ENCODE data around the gene COL15A1. TPM values are rescaled to one million over a fixed set of nuclear protein-coding genes. Genes with fewer than 3 reads are reported as not detected.

Gene COL15A1
- total and polyA plus RNA-seq, 10 donors = 0.33 to 9.3 (median 2.1) TPM

DNA sequence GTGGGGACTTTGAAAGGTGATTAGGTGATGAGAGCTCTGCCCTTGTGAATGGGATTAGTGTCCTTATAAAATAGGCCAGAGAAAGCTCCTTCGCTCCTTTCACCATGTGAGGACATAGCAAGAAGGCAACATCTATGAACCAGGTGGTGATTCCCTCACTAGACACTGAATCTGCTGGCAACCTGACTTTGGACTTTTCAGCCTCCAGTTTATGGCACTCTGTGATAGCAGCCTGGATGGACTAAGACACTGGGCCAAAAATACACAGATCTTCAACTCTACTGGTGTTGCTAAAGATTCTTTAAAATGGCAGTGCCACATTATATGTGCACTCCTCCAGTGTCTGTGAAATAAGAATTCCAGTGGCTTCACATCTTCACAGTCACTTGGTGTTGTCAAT is 41.2 kb upstream of the COL15A1 start:
- no peak for DNase-seq
- H3K4me3 ChIP-seq = no peak overlapping the region
- H3K4me1 ChIP-seq = peaks cover 0 to 18% (median 6%) of the 10 kb centered on the region in 6 donors
- H3K27me3 ChIP-seq (replicated peaks in 1 of 7) = peaks cover 0 to 16% (median 0%) of the 10 kb centered on the region in 7 donors
- no peaks in the 10 kb centered on the region for H3K36me3 ChIP-seq
- TF ChIP-seq POLR2A (IDR thresholded peaks at IDR 0.05) (no peak), POLR2AphosphoS5 (IDR thresholded peaks at IDR 0.05) (no peak)
- H3K27ac ChIP-seq = no peak overlapping the region
- WGBS, 5 donors = 95 to 100% (median 98%) methylated on average over 1 of the region's 1 CpG
- H3K9me3 ChIP-seq = peaks cover 0 to 5% (median under 1%) of the 10 kb centered on the region in 8 donors
- intact Hi-C loops (cut with DNase I; ENCODE audit: low total_unique reads) = no loop called here

DNA sequence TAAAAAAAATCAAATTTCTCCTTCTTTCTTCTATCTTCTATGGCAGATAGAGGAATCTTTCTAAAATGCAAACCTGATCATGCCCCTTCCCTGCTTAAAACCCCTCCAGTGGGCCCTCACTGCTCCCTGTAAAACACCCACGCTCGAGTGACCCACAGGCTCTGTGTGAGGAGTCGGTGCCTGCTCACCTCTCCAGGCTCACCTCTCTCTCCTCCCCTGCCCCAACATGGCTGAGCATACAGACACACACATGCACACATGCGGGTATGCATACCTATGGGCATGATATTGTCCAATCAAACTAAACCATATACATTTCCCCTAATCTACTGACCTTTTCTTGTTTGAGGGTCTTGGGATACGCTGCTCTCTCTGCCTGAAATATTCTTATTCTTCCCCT is 40.8 kb upstream of the COL15A1 start:
- WGBS, 5 donors = 71 to 92% (median 77%) methylated on average over 5 of the region's 5 CpGs
- TF ChIP-seq, protein P1, sequence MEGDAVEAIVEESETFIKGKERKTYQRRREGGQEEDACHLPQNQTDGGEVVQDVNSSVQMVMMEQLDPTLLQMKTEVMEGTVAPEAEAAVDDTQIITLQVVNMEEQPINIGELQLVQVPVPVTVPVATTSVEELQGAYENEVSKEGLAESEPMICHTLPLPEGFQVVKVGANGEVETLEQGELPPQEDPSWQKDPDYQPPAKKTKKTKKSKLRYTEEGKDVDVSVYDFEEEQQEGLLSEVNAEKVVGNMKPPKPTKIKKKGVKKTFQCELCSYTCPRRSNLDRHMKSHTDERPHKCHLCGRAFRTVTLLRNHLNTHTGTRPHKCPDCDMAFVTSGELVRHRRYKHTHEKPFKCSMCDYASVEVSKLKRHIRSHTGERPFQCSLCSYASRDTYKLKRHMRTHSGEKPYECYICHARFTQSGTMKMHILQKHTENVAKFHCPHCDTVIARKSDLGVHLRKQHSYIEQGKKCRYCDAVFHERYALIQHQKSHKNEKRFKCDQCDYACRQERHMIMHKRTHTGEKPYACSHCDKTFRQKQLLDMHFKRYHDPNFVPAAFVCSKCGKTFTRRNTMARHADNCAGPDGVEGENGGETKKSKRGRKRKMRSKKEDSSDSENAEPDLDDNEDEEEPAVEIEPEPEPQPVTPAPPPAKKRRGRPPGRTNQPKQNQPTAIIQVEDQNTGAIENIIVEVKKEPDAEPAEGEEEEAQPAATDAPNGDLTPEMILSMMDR (IDR thresholded peaks at IDR 0.05 in 8 of 11, conservative IDR thresholded peaks at IDR 0.05 in 3 of 11) = no peak
- TF ChIP-seq POLR2A (IDR thresholded peaks at IDR 0.05) (no peak), POLR2AphosphoS5 (IDR thresholded peaks at IDR 0.05) (no peak)
- Histone ChIP-seq H3K27me3 (replicated peaks in 1 of 7) (peaks cover 0 to 16% (median 0%) of the 10 kb centered on the region in 7 donors), H3K4me1 (peaks cover 0 to 18% (median 6%) of the 10 kb centered on the region in 6 donors), H3K9me3 (peaks cover 0 to 3% (median 0%) of the 10 kb centered on the region in 8 donors), H3K36me3 (no peaks in the 10 kb centered on the region), H3K4me3 (no peak overlapping the region), H3K27ac (no peak overlapping the region)
- no peak for DNase-seq
- intact Hi-C loops (cut with DNase I; ENCODE audit: low total_unique reads) = no loop called here

DNA sequence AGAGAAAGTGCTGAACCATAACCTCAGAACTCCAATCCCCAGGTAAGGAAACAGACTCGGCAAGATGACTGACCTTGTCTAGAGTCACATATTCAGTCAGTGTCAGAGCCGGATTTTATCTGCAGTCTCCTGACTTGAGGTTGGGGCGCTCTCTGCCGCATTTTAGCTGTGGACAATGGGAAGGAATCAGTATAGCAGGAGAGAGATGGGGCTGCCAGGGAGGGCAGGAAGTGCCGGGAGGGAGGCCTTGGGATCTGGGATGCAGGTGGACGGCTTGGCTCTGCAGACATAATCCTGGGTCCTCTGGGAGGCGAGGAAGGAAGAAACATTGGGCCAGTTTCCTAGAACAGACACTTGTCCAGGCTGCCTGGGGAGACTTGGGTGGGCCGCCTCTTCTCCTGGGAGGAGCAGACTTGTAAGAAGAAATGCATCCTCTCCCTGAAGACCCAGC is 39.7 kb upstream of the COL15A1 start:
- peaks cover 0 to 26% (median 8%) of the 10 kb centered on the region in 6 donors for H3K4me1 ChIP-seq
- TF ChIP-seq, protein P1 (IDR thresholded peaks at IDR 0.05 in 8 of 11, conservative IDR thresholded peaks at IDR 0.05 in 3 of 11) = no peak
- TF ChIP-seq POLR2AphosphoS5 (IDR thresholded peaks at IDR 0.05) (no peak), POLR2A (IDR thresholded peaks at IDR 0.05) (no peak)
- H3K9me3 ChIP-seq = no peaks in the 10 kb centered on the region
- no peak overlapping the region for H3K27ac ChIP-seq
- peaks cover 0 to 16% (median 0%) of the 10 kb centered on the region in 7 donors for H3K27me3 ChIP-seq (replicated peaks in 1 of 7)
- intact Hi-C loops (cut with DNase I; ENCODE audit: low total_unique reads) = no loop called here
- WGBS, 5 donors = 70 to 80% (median 78%) methylated on average over 8 of the region's 8 CpGs
- DNase-seq = no peak
- no peaks in the 10 kb centered on the region for H3K36me3 ChIP-seq
- H3K4me3 ChIP-seq = no peak overlapping the region

DNA sequence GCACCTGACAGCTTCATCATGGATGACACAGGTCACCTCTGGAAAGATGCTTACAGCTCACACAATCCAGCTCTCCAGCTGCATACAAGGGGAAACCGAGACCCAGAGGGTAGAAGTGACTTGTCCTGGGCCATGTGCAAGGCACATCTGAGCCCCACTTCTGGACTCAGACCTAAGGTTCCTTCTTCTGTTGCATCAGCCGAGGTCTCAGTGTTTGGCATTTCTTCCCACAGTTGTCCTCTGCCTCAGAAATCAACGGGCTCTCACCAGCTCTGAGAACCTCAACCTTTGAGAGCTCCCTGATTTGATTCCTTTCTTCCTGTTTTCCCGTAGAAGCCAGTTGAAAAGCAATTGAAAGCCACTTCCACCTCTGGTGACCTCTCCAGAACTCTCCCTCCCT is 38.7 kb upstream of the COL15A1 start:
- H3K4me1 ChIP-seq = peaks cover 0 to 16% (median 3%) of the 10 kb centered on the region in 6 donors

More for the DNA sequence above, 38.7 kb upstream of the COL15A1 start:
- Histone ChIP-seq H3K27me3 (replicated peaks in 1 of 7) (peaks cover 0 to 16% (median 0%) of the 10 kb centered on the region in 7 donors), H3K27ac (no peak overlapping the region), H3K4me3 (no peak overlapping the region), H3K36me3 (no peaks in the 10 kb centered on the region), H3K9me3 (no peaks in the 10 kb centered on the region)
- intact Hi-C loops (cut with DNase I; ENCODE audit: low total_unique reads) = no loop called here
- 52 to 78% (median 63%) methylated on average over 4 of the region's 4 CpGs for WGBS, 5 donors
- TF ChIP-seq POLR2AphosphoS5 (IDR thresholded peaks at IDR 0.05) (no peak), POLR2A (IDR thresholded peaks at IDR 0.05) (no peak)
- TF ChIP-seq, protein P1 (IDR thresholded peaks at IDR 0.05 in 8 of 11, conservative IDR thresholded peaks at IDR 0.05 in 3 of 11) = no peak
- DNase-seq = no peak

Data from spleen (tissue), 11 donors.